ENCODE measurements around the gene PROZ.

PROZ gene

DNA sequence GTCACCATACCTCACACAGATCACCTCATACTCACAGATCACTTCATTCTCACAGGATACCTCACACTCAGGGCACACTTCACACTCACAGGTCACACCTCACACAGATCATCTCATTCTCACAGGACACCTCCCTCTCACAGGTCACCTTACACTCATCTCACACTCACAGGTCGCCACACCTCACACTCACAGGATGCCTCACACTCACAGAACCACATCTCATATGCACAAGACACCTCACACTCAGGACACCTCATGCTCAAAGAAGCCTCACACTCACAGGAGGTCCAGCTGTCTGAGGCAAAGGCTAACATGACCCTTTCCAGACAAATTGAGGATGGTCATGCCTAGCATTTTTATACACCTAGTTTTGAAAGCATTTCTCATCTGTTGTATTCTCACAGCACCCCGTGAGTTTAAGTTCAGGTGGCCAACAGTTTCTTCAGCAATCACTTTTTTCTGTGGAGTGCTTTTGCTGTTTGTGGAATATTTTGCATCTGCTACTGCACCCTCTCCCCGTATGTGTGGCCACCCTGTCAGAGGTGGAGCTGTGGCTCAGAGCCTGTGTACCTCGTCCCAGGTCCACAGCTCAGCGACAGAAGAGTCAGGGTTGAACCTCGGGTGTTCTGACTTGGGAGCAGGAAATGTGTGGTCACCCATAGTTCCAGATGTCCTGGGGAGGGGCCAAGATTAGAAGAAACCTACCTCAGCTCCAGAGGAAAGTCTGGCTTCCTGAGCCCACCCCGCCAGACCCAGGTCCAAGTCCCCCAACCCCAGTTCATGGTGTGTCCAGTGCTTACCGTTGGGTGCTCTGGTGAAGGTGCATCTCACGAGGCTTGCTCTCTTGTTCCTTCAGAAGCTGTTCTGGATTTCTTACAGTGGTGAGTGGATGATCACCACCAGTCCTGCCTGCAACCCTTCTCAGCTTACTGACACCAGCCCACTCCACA is 45.3 kb upstream of the PROZ start:
- no peak overlapping the region for H2AFZ ChIP-seq (ENCODE audit: low read length)
- H3K79me2 ChIP-seq (ENCODE audit: low read length) = no peaks in the 10 kb centered on the region
- H3K27ac ChIP-seq (ENCODE audit: low read length) = no peak overlapping the region
- H3K36me3 ChIP-seq (replicated peaks; ENCODE audit: insufficient read depth, low read length) = no peaks in the 10 kb centered on the region
- H3K4me1 ChIP-seq (ENCODE audit: low read length) = no peaks in the 10 kb centered on the region
- no peak overlapping the region for H3K4me3 ChIP-seq (ENCODE audit: low read length)
- peaks cover 52% of the 10 kb centered on the region for H3K27me3 ChIP-seq (replicated peaks; ENCODE audit: insufficient read depth, low read length)
- no peak overlapping the region for H3K4me2 ChIP-seq (ENCODE audit: low read depth, low read length)
- no peaks in the 10 kb centered on the region for H4K20me1 ChIP-seq (ENCODE audit: insufficient read depth, low read length)
- TF ChIP-seq EZH2phosphoT487 (IDR thresholded peaks at IDR 0.05; ENCODE audit: low read length) = no peak
- no peak for TF ChIP-seq EZH2 (optimal IDR thresholded peaks at IDR 0.05; ENCODE audit: low read depth, low read length)
- TF ChIP-seq, protein P1, sequence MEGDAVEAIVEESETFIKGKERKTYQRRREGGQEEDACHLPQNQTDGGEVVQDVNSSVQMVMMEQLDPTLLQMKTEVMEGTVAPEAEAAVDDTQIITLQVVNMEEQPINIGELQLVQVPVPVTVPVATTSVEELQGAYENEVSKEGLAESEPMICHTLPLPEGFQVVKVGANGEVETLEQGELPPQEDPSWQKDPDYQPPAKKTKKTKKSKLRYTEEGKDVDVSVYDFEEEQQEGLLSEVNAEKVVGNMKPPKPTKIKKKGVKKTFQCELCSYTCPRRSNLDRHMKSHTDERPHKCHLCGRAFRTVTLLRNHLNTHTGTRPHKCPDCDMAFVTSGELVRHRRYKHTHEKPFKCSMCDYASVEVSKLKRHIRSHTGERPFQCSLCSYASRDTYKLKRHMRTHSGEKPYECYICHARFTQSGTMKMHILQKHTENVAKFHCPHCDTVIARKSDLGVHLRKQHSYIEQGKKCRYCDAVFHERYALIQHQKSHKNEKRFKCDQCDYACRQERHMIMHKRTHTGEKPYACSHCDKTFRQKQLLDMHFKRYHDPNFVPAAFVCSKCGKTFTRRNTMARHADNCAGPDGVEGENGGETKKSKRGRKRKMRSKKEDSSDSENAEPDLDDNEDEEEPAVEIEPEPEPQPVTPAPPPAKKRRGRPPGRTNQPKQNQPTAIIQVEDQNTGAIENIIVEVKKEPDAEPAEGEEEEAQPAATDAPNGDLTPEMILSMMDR (IDR thresholded peaks at IDR 0.05; ENCODE audit: low read length) = no peak
- no peak for DNase-seq
- no peaks in the 10 kb centered on the region for H3F3A ChIP-seq (ENCODE audit: insufficient read depth, low read length)
- H3K9me2 ChIP-seq (replicated peaks; ENCODE audit: insufficient read depth, low read length) = no peaks in the 10 kb centered on the region
- H3K9me3 ChIP-seq (replicated peaks; ENCODE audit: insufficient read depth, low read length) = no peaks in the 10 kb centered on the region
- H3K9ac ChIP-seq (ENCODE audit: low read length) = no peak overlapping the region

DNA sequence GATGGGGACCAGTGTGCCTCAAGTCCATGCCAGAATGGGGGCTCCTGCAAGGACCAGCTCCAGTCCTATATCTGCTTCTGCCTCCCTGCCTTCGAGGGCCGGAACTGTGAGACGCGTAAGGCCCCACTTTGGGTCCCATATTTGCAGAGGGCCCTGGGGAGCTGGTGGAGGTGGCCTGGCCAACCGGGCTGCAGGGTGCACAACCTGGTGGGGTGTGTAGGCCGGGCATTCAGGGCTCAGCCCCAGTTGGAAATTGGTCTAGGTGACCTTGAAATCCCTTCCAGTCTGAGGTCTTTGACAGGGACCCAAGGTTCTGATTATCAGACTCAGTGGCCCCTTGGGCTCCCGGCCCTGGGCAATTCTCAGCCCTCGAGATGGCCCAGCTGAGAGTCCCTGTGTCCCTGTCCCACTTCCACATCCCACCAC is 44.6 kb upstream of the PROZ start:
- Histone ChIP-seq H3K9me3 (replicated peaks; ENCODE audit: insufficient read depth, low read length) (no peaks in the 10 kb centered on the region), H2AFZ (ENCODE audit: low read length) (no peak overlapping the region), H3K4me3 (ENCODE audit: low read length) (no peak overlapping the region), H3K36me3 (replicated peaks; ENCODE audit: insufficient read depth, low read length) (no peaks in the 10 kb centered on the region), H3K4me1 (ENCODE audit: low read length) (no peaks in the 10 kb centered on the region), H3K27me3 (replicated peaks; ENCODE audit: insufficient read depth, low read length) (peaks cover 59% of the 10 kb centered on the region), H3K9ac (ENCODE audit: low read length) (no peak overlapping the region), H3K27ac (ENCODE audit: low read length) (no peak overlapping the region), H3K9me2 (replicated peaks; ENCODE audit: insufficient read depth, low read length) (no peaks in the 10 kb centered on the region), H3K79me2 (ENCODE audit: low read length) (no peaks in the 10 kb centered on the region), H3F3A (ENCODE audit: insufficient read depth, low read length) (no peaks in the 10 kb centered on the region), H4K20me1 (ENCODE audit: insufficient read depth, low read length) (no peaks in the 10 kb centered on the region), H3K4me2 (ENCODE audit: low read depth, low read length) (no peak overlapping the region)
- no peak for DNase-seq
- TF ChIP-seq EZH2phosphoT487 (IDR thresholded peaks at IDR 0.05; ENCODE audit: low read length) (no peak), EZH2 (optimal IDR thresholded peaks at IDR 0.05; ENCODE audit: low read depth, low read length) (no peak)
- TF ChIP-seq, protein P1 (IDR thresholded peaks at IDR 0.05; ENCODE audit: low read length) = no peak

DNA sequence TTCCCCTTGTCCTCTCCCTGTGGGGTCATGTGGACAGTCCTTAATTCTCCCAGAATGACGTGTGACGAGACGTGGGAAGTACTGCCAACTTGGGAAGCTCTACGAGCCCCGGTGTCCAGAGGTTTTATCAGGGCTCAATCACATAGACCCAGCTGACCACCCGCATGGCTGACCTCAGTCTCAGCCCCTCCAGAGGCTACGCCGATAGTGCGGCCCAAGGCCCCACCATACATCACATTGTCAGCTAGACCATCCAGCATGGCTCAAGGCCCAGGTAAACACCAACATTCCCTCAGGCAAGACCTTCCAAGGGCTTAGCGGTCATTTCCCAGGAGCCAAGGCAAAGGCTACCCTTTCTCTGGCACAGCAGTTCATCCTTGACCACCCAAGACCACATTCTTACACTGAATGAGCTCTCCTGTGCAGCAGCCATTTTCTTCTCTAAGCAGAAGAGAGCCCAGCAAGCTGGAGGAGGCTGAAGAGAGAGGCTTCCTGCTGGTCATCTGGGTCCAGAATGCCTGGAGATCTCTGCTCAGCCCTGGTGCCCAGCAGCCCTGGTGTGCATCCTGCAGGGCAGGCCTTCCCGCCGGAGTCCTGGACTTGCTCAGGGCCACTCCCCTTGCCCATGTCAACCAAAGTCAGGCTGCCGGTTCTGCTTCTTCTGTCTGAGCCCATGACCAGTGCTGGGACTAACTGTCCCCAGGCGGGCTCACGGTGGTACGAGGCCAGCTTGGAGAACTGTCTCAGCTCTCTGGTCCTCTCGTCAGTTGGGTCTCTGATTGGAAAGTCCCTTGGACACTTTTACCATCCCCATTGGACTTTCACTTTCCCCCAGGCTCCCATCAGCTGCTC is 43.7 kb upstream of the PROZ start:
- no peaks in the 10 kb centered on the region for H3K9me2 ChIP-seq (replicated peaks; ENCODE audit: insufficient read depth, low read length)
- no peaks in the 10 kb centered on the region for H3K79me2 ChIP-seq (ENCODE audit: low read length)
- H3K4me3 ChIP-seq (ENCODE audit: low read length) = no peak overlapping the region
- H3K9ac ChIP-seq (ENCODE audit: low read length) = no peak overlapping the region
- no peak for TF ChIP-seq EZH2phosphoT487 (IDR thresholded peaks at IDR 0.05; ENCODE audit: low read length)
- TF ChIP-seq, protein P1 (IDR thresholded peaks at IDR 0.05; ENCODE audit: low read length) = no peak
- no peak for TF ChIP-seq EZH2 (optimal IDR thresholded peaks at IDR 0.05; ENCODE audit: low read depth, low read length)
- no peak overlapping the region for H3K27ac ChIP-seq (ENCODE audit: low read length)
- H3K4me2 ChIP-seq (ENCODE audit: low read depth, low read length) = no peak overlapping the region
- no peak overlapping the region for H2AFZ ChIP-seq (ENCODE audit: low read length)
- H4K20me1 ChIP-seq (ENCODE audit: insufficient read depth, low read length) = no peaks in the 10 kb centered on the region
- H3F3A ChIP-seq (ENCODE audit: insufficient read depth, low read length) = no peaks in the 10 kb centered on the region
- peaks cover 68% of the 10 kb centered on the region for H3K27me3 ChIP-seq (replicated peaks; ENCODE audit: insufficient read depth, low read length)
- no peaks in the 10 kb centered on the region for H3K36me3 ChIP-seq (replicated peaks; ENCODE audit: insufficient read depth, low read length)
- no peaks in the 10 kb centered on the region for H3K9me3 ChIP-seq (replicated peaks; ENCODE audit: insufficient read depth, low read length)
- H3K4me1 ChIP-seq (ENCODE audit: low read length) = no peaks in the 10 kb centered on the region
- no peak for DNase-seq

All from MM.1S (cell line).